ENCODE measurements around the gene RMC1. TPM values are rescaled to one million over a fixed set of nuclear protein-coding genes. Genes with fewer than 3 reads are reported as not detected.

RMC1 gene
- total and polyA plus RNA-seq, 2 experiments from 2014 or later, result 10.4 to 28.0 TPM

- Histone ChIP-seq H3K27me3 (no peaks in the 10 kb centered on the region), H3K4me3 (no peak overlapping the region), H3K36me3 (peaks cover 13% of the 10 kb centered on the region), H3K4me1 (ENCODE audit: low read depth) (no peaks in the 10 kb centered on the region), H3K27ac (no peak overlapping the region), H3K9me3 (ENCODE audit: low read depth) (no peaks in the 10 kb centered on the region)
- DNase-seq (ENCODE audit: low read depth in 1 of 2, low spot score in 1 of 2), result no peak
- TF ChIP-seq, protein P1, sequence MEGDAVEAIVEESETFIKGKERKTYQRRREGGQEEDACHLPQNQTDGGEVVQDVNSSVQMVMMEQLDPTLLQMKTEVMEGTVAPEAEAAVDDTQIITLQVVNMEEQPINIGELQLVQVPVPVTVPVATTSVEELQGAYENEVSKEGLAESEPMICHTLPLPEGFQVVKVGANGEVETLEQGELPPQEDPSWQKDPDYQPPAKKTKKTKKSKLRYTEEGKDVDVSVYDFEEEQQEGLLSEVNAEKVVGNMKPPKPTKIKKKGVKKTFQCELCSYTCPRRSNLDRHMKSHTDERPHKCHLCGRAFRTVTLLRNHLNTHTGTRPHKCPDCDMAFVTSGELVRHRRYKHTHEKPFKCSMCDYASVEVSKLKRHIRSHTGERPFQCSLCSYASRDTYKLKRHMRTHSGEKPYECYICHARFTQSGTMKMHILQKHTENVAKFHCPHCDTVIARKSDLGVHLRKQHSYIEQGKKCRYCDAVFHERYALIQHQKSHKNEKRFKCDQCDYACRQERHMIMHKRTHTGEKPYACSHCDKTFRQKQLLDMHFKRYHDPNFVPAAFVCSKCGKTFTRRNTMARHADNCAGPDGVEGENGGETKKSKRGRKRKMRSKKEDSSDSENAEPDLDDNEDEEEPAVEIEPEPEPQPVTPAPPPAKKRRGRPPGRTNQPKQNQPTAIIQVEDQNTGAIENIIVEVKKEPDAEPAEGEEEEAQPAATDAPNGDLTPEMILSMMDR (IDR thresholded peaks at IDR 0.05; ENCODE audit: low read depth, low read length), result no peak
Observed at GRCh38 chr18:23568281-23569138, 65.2 kb downstream of the RMC1 start.

GRCh38 chr18:23569299-23570063, 66.2 kb downstream of the RMC1 start:
- Histone ChIP-seq H3K4me1 (ENCODE audit: low read depth) (peaks cover 4% of the 10 kb centered on the region), H3K9me3 (ENCODE audit: low read depth) (no peaks in the 10 kb centered on the region), H3K27me3 (no peaks in the 10 kb centered on the region), H3K4me3 (no peak overlapping the region), H3K27ac (no peak overlapping the region), H3K36me3 (peaks cover 13% of the 10 kb centered on the region)
- TF ChIP-seq, protein P1 (IDR thresholded peaks at IDR 0.05; ENCODE audit: low read depth, low read length), result no peak
- DNase-seq (ENCODE audit: low read depth in 1 of 2, low spot score in 1 of 2), result no peak

- DNase-seq (ENCODE audit: low read depth in 1 of 2, low spot score in 1 of 2), result no peak
- Histone ChIP-seq H3K9me3 (ENCODE audit: low read depth) (no peaks in the 10 kb centered on the region), H3K36me3 (peaks cover 13% of the 10 kb centered on the region), H3K4me3 (no peak overlapping the region), H3K27ac (no peak overlapping the region), H3K4me1 (ENCODE audit: low read depth) (peaks cover 12% of the 10 kb centered on the region), H3K27me3 (no peaks in the 10 kb centered on the region)
- TF ChIP-seq, protein P1 (IDR thresholded peaks at IDR 0.05; ENCODE audit: low read depth, low read length), result no peak
Observed at GRCh38 chr18:23570912-23571504, 67.7 kb downstream of the RMC1 start.

- Histone ChIP-seq H3K36me3 (peaks cover 13% of the 10 kb centered on the region), H3K27me3 (no peaks in the 10 kb centered on the region), H3K9me3 (ENCODE audit: low read depth) (no peaks in the 10 kb centered on the region), H3K4me3 (no peak overlapping the region), H3K27ac (no peak overlapping the region), H3K4me1 (ENCODE audit: low read depth) (peaks cover 12% of the 10 kb centered on the region)
- no peak for DNase-seq (ENCODE audit: low read depth in 1 of 2, low spot score in 1 of 2)
- TF ChIP-seq, protein P1 (IDR thresholded peaks at IDR 0.05; ENCODE audit: low read depth, low read length), result no peak
Observed at GRCh38 chr18:23572012-23572411, 68.7 kb downstream of the RMC1 start.

DNA sequence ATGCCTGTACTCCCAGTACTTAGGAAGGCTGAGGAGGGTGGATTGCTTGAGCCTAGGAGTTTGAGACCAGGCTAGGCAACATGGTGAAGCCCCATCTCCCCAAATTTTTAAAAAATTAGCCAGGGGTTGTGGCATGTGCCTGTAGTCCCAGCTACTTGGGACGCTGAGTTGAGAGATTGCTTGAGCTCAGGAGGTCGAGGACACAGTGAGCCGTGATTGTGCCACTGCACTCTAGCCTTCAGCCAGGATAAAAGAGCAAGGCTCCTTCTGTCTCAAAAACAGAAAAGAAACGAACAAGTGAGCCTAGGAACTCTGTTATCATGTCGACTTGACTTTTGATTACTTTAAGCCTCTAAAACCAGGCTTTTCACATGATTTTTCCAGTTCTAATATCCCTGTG, 69.3 kb downstream of the RMC1 start:
- Histone ChIP-seq H3K36me3 (peaks cover 13% of the 10 kb centered on the region), H3K4me3 (no peak overlapping the region), H3K4me1 (ENCODE audit: low read depth) (peaks cover 12% of the 10 kb centered on the region), H3K27me3 (no peaks in the 10 kb centered on the region), H3K27ac (no peak overlapping the region), H3K9me3 (ENCODE audit: low read depth) (no peaks in the 10 kb centered on the region)
- DNase-seq (ENCODE audit: low read depth in 1 of 2, low spot score in 1 of 2), result no peak
- TF ChIP-seq, protein P1 (IDR thresholded peaks at IDR 0.05; ENCODE audit: low read depth, low read length), result no peak
